GM23248 (cell line): ENCODE data around the gene ADCY2. TPM values are rescaled to one million over a fixed set of nuclear protein-coding genes. Genes with fewer than 3 reads are reported as not detected.

Source experiments
- DNase-seq: peaks from one replicate; pipeline ENCODE4 v3.0.0-alpha.2; 2015
- H2AFZ ChIP-seq: fragments of 200-600 bp; sonication (generic); 2 replicates; pipeline ENCODE4 v1.6.1; 2016; ENCODE audit warnings: antibody characterized with exemption
- H3F3A ChIP-seq: fragments of 200-600 bp; sonication (generic); 2 replicates; pipeline ENCODE4 v1.6.1; 2016; ENCODE audit warnings: mild to moderate bottlenecking, antibody characterized with exemption, mixed run types; ENCODE audit not compliant: insufficient read depth
- H3K27ac ChIP-seq: fragments of 200-600 bp; sonication (generic); 2 replicates; pipeline ENCODE4 v1.5.1; 2016; ENCODE audit warnings: mild to moderate bottlenecking
- H3K27me3 ChIP-seq: fragments of 200-600 bp; sonication (generic); replicated peaks from 2 replicates; pipeline ENCODE4 v1.6.1; 2016; ENCODE audit warnings: mild to moderate bottlenecking; ENCODE audit not compliant: insufficient read depth
- H3K36me3 ChIP-seq: fragments of 200-600 bp; sonication (generic); 2 replicates; pipeline ENCODE4 v1.6.1; 2016; ENCODE audit warnings: low read depth, mild to moderate bottlenecking
- H3K4me1 ChIP-seq: fragments of 200-600 bp; sonication (generic); 2 replicates; pipeline ENCODE4 v1.6.1; 2016; ENCODE audit warnings: mild to moderate bottlenecking; ENCODE audit not compliant: insufficient read depth
- H3K4me2 ChIP-seq: fragments of 200-600 bp; sonication (generic); one replicate; pipeline ENCODE4 v1.6.1; 2016; ENCODE audit warnings: mild to moderate bottlenecking; ENCODE audit not compliant: unreplicated experiment
- H3K4me3 ChIP-seq: fragments of 200-600 bp; sonication (generic); 2 replicates; pipeline ENCODE4 v1.5.1; 2016; ENCODE audit warnings: mild to moderate bottlenecking
- H3K79me2 ChIP-seq: fragments of 200-600 bp; sonication (generic); 2 replicates; pipeline ENCODE4 v1.6.1; 2016; ENCODE audit warnings: mild to moderate bottlenecking; ENCODE audit not compliant: insufficient read depth
- H3K9ac ChIP-seq: fragments of 200-600 bp; sonication (generic); 2 replicates; pipeline ENCODE4 v1.6.1; 2016; ENCODE audit warnings: mild to moderate bottlenecking
- H3K9me2 ChIP-seq: fragments of 200-600 bp; sonication (generic); 2 replicates; pipeline ENCODE4 v1.6.1; 2016; ENCODE audit warnings: mixed run types, mild to moderate bottlenecking, moderate library complexity; ENCODE audit not compliant: insufficient read depth
- H3K9me3 ChIP-seq: fragments of 200-600 bp; sonication (generic); one replicate; pipeline ENCODE4 v1.6.1; 2017; ENCODE audit warnings: low read depth
- H4K20me1 ChIP-seq: fragments of 200-600 bp; sonication (generic); 2 replicates; pipeline ENCODE4 v1.6.0; 2016; ENCODE audit not compliant: insufficient read depth
- EZH2 ChIP-seq: fragments of 200-600 bp; sonication (generic); IDR thresholded peaks from 2 replicates; pipeline ENCODE4 v1.6.1; 2018; ENCODE audit warnings: antibody characterized with exemption, mild to moderate bottlenecking; ENCODE audit not compliant: insufficient read depth, poor library complexity, severe bottlenecking
- EZH2phosphoT487 ChIP-seq: fragments of 200-600 bp; sonication (generic); IDR thresholded peaks from 2 replicates; pipeline ENCODE4 v1.6.1; 2018; ENCODE audit warnings: antibody characterized with exemption, moderate library complexity, mild to moderate bottlenecking, low read depth; ENCODE audit not compliant: insufficient read depth
- WGBS, 2 experiments: methylation state at CpG; one replicate each; pipeline ENCODE4 v1.1.6; 2015 to 2017; ENCODE audit warnings: low lambda C conversion rate in 2 of 2, low coverage in 1 of 2; ENCODE audit errors: missing lambda C conversion rate in 2 of 2; 5-methylcytosine and 5-hydroxymethylcytosine counted together
- in situ Hi-C: fragments of 300-500 bp; cut with MboI; formaldehyde crosslinking; loops from 2 replicates; pipeline ENCODE4 v1.15.0; 2020
- polyA plus RNA-seq: library from polyadenylated mRNA; unstranded; fragments of >200 nt; fragmentation: Nextera tagmentation; extraction: Ambion mirVana; gene quantifications from 2 replicates; pipeline ENCODE4 v1.2.1, GENCODE V29; 2016
- total RNA-seq: library from RNA; depleted of rRNA; stranded (reverse); fragments of >200 nt; shearing (Covaris generic); gene quantifications from 2 replicates; pipeline ENCODE4 v1.2.3, GENCODE V29; 2014

Gene ADCY2
- total and polyA plus RNA-seq, 2 experiments from 2014 or later, result 0.11 TPM; not detected in 1

- no peak for DNase-seq
These were observed 271.4 kb downstream of the ADCY2 start for GRCh38 chr5:7667216-7667767.

GRCh38 chr5:7668161-7668560 lies 272.2 kb downstream of the ADCY2 start:
- no peak overlapping the region for H3K4me3 ChIP-seq
- no peaks in the 10 kb centered on the region for H3F3A ChIP-seq
- H3K9me3 ChIP-seq, result no peaks in the 10 kb centered on the region
- no peaks in the 10 kb centered on the region for H3K36me3 ChIP-seq
- no peaks in the 10 kb centered on the region for H3K27me3 ChIP-seq
- in situ Hi-C loops, result no loop called here
- H3K4me2 ChIP-seq, result no peak overlapping the region
- H3K79me2 ChIP-seq, result no peaks in the 10 kb centered on the region
- H4K20me1 ChIP-seq, result no peaks in the 10 kb centered on the region
- no peak overlapping the region for H2AFZ ChIP-seq
- 45 to 64% methylated on average over 1 of the region's 1 CpG for WGBS, 2 experiments
- DNase-seq, result no peak
- no peaks in the 10 kb centered on the region for H3K9me2 ChIP-seq
- H3K27ac ChIP-seq, result no peak overlapping the region
- H3K4me1 ChIP-seq, result no peaks in the 10 kb centered on the region
- TF ChIP-seq EZH2phosphoT487 (no peak), EZH2 (no peak)
- H3K9ac ChIP-seq, result no peak overlapping the region

More at GRCh38 chr5:7667216-7667767, 271.4 kb downstream of the ADCY2 start:
- Histone ChIP-seq H3F3A (no peaks in the 10 kb centered on the region), H3K27me3 (no peaks in the 10 kb centered on the region), H3K4me3 (no peak overlapping the region), H2AFZ (no peak overlapping the region), H4K20me1 (no peaks in the 10 kb centered on the region), H3K79me2 (no peaks in the 10 kb centered on the region), H3K36me3 (no peaks in the 10 kb centered on the region), H3K9me3 (no peaks in the 10 kb centered on the region), H3K4me1 (no peaks in the 10 kb centered on the region), H3K9ac (no peak overlapping the region), H3K9me2 (no peaks in the 10 kb centered on the region), H3K4me2 (no peak overlapping the region), H3K27ac (no peak overlapping the region)
- WGBS, 2 experiments, result 63 to 65% methylated on average over 5 of the region's 5 CpGs
- in situ Hi-C loops, result no loop called here
- TF ChIP-seq EZH2 (no peak), EZH2phosphoT487 (no peak)

DNA sequence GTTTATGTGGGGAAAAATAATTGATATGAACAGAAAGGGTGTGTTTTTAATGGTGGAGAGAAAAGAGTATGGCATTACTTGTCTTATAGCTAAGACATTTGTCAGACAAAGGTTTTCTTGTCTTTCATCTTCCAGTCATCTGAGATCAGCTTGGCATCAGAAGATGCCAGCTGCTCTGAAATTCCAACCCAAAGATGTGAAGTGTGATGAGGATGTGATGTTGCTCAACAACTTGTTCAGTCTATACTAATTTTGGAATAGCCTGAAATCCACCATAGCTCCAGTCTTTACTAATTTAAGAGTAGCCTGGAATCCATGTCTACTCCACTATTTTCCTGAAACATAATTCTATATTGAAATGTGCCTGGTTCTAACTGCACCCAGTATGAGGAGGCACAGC lies 272.7 kb downstream of the ADCY2 start:
- Histone ChIP-seq H3K9me2 (no peaks in the 10 kb centered on the region), H3K27me3 (no peaks in the 10 kb centered on the region), H2AFZ (no peak overlapping the region), H3K4me1 (no peaks in the 10 kb centered on the region), H3K36me3 (no peaks in the 10 kb centered on the region), H3K27ac (no peak overlapping the region), H3K4me2 (no peak overlapping the region), H3K9ac (no peak overlapping the region), H3K9me3 (no peaks in the 10 kb centered on the region), H3K4me3 (no peak overlapping the region), H4K20me1 (no peaks in the 10 kb centered on the region), H3F3A (no peaks in the 10 kb centered on the region), H3K79me2 (no peaks in the 10 kb centered on the region)
- TF ChIP-seq EZH2phosphoT487, result no peak
- TF ChIP-seq EZH2, result no peak
- in situ Hi-C loops, result no loop called here
- no peak for DNase-seq

DNA sequence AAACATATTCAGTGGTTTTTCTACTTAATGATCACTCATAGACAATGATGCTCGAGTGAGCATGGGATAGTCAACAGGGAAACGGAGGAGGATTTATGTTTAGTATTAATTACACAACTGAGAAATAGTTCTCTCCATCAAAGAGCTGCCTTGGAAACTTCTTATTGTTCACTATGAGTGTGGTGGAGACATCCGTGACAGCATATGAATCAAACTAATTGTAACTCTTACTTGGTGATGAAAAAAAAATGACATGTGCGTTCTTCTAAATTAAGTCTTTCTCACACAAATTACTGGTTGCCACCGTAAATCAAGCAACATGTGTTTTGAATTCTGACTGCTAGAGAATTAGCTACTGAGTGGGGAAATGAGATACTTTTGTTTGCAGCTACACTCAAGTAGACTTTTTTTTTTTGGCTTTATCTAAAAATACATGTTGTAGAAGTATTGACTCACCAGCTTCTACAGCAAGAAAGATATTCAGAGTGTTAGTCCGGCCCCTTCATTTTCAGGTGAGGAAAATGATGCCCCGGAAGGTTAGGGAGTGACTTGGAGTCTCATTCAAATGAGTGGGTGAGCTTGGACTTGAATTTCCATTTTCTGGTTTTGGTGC lies 275.5 kb downstream of the ADCY2 start:
- H3K9me3 ChIP-seq, result no peaks in the 10 kb centered on the region
- H3F3A ChIP-seq, result no peaks in the 10 kb centered on the region
- H4K20me1 ChIP-seq, result no peaks in the 10 kb centered on the region
- H3K4me3 ChIP-seq, result no peak overlapping the region
- no peak for TF ChIP-seq EZH2
- no peak for TF ChIP-seq EZH2phosphoT487
- no peaks in the 10 kb centered on the region for H3K27me3 ChIP-seq
- WGBS, 2 experiments, result 5 to 7% methylated on average over 7 of the region's 7 CpGs
- no peaks in the 10 kb centered on the region for H3K79me2 ChIP-seq
- H3K27ac ChIP-seq, result no peak overlapping the region
- H2AFZ ChIP-seq, result no peak overlapping the region
- no peaks in the 10 kb centered on the region for H3K4me1 ChIP-seq
- DNase-seq, result no peak
- no peaks in the 10 kb centered on the region for H3K36me3 ChIP-seq
- no peak overlapping the region for H3K9ac ChIP-seq
- in situ Hi-C loops, result no loop called here
- H3K9me2 ChIP-seq, result no peaks in the 10 kb centered on the region
- no peak overlapping the region for H3K4me2 ChIP-seq

DNA sequence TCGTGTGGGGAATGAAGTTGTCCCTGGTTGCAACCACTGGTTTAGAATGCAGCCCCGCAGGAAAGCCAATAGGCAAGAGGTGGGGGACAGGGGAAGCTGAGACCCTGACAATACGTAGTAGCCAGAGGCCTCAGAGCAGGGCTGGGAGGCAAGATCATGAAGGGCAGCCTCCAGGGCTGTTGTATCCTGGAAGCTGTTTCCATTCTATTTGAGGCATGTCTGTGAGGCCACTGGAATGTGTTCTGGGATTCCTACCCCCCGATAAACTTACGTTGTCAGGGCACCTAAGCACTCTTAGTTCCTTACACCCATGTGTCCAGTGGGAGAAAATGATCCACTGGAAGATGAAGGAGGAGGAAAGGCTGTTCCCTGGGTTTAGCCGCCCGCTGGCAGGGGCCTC lies 277.7 kb downstream of the ADCY2 start:
- no peak for DNase-seq
- 58 to 66% methylated on average over 7 of the region's 7 CpGs for WGBS, 2 experiments

More for the DNA sequence above, 277.7 kb downstream of the ADCY2 start:
- Histone ChIP-seq H3K27ac (no peak overlapping the region), H3K9ac (no peak overlapping the region), H3K27me3 (no peaks in the 10 kb centered on the region), H4K20me1 (no peaks in the 10 kb centered on the region), H3K4me1 (no peaks in the 10 kb centered on the region), H3K4me2 (no peak overlapping the region), H3K9me2 (no peaks in the 10 kb centered on the region), H3K36me3 (no peaks in the 10 kb centered on the region), H3K9me3 (no peaks in the 10 kb centered on the region), H3F3A (no peaks in the 10 kb centered on the region), H3K79me2 (no peaks in the 10 kb centered on the region), H2AFZ (no peak overlapping the region), H3K4me3 (no peak overlapping the region)
- in situ Hi-C loops, result no loop called here
- TF ChIP-seq EZH2 (no peak), EZH2phosphoT487 (no peak)
